Karpas-422 (cell line): Measurements from ENCODE around the gene KRT81. TPM values are rescaled to one million over a fixed set of nuclear protein-coding genes. Genes with fewer than 3 reads are reported as not detected.
"Not testable (repeated sequence)": the region's sequence is repeated elsewhere in the genome, so short reads cannot be mapped to it uniquely, and the experiment has no call there.

Experiments used
- DNase-seq: peaks from one replicate; pipeline ENCODE4 v3.0.0-alpha.2; 2015
- H2AFZ ChIP-seq: fragments of 200-600 bp; sonication (generic); 2 replicates; pipeline ENCODE4 v1.6.1; 2014; ENCODE audit warnings: antibody characterized with exemption, low read length, mixed read lengths
- H3K27ac ChIP-seq: fragments of 200-600 bp; sonication (generic); 2 replicates; pipeline ENCODE4 v1.5.1; 2014; ENCODE audit warnings: mild to moderate bottlenecking, low read length, moderate library complexity
- H3K27me3 ChIP-seq: fragments of 200-600 bp; sonication (generic); 2 replicates; pipeline ENCODE4 v1.6.1; 2014; ENCODE audit warnings: low read length, mixed read lengths
- H3K36me3 ChIP-seq: fragments of 200-600 bp; sonication (generic); 2 replicates; pipeline ENCODE4 v1.6.1; 2014; ENCODE audit warnings: low read length, mixed read lengths; ENCODE audit not compliant: insufficient read depth
- H3K4me1 ChIP-seq: fragments of 200-600 bp; sonication (generic); 2 replicates; pipeline ENCODE4 v1.6.1; 2014; ENCODE audit warnings: mild to moderate bottlenecking, low read length, mixed read lengths
- H3K4me2 ChIP-seq: fragments of 200-600 bp; sonication (generic); 2 replicates; pipeline ENCODE4 v1.6.1; 2014; ENCODE audit warnings: low read length, low read depth, mild to moderate bottlenecking; ENCODE audit not compliant: poor library complexity, severe bottlenecking
- H3K4me3 ChIP-seq: fragments of 200-600 bp; sonication (generic); 2 replicates; pipeline ENCODE4 v1.5.1; 2014; ENCODE audit warnings: mild to moderate bottlenecking, antibody characterized with exemption, low read length, mixed read lengths
- H3K79me2 ChIP-seq: fragments of 200-600 bp; sonication (generic); 2 replicates; pipeline ENCODE4 v1.6.1; 2014; ENCODE audit warnings: mild to moderate bottlenecking, low read length, mixed read lengths
- H3K9ac ChIP-seq: fragments of 200-600 bp; sonication (generic); 2 replicates; pipeline ENCODE4 v1.6.0; 2014; ENCODE audit warnings: low read length
- H3K9me2 ChIP-seq: fragments of 200-600 bp; sonication (generic), shearing (Covaris generic); replicated peaks from 2 replicates; pipeline ENCODE4 v1.6.0; 2014; ENCODE audit warnings: mild to moderate bottlenecking, low read length, moderate library complexity; ENCODE audit not compliant: insufficient read depth
- H3K9me3 ChIP-seq: fragments of 300-700, 200-600 bp; sonication (generic); 2 replicates; pipeline ENCODE4 v1.6.1; 2014; ENCODE audit warnings: low read length, mixed read lengths
- H4K20me1 ChIP-seq: fragments of 200-600 bp; sonication (generic); 2 replicates; pipeline ENCODE4 v1.6.1; 2014; ENCODE audit warnings: mild to moderate bottlenecking, antibody characterized with exemption, low read length, low read depth; ENCODE audit not compliant: insufficient read depth
- total RNA-seq: library from RNA; depleted of rRNA; stranded (reverse); fragments of >200 nt; shearing (Covaris generic); gene quantifications from 2 replicates; pipeline ENCODE4 v1.2.3, GENCODE V29; 2014; ENCODE audit warnings: low replicate concordance

KRT81 gene
- total RNA-seq, 1 experiment from 2014 or later, result not detected

DNA sequence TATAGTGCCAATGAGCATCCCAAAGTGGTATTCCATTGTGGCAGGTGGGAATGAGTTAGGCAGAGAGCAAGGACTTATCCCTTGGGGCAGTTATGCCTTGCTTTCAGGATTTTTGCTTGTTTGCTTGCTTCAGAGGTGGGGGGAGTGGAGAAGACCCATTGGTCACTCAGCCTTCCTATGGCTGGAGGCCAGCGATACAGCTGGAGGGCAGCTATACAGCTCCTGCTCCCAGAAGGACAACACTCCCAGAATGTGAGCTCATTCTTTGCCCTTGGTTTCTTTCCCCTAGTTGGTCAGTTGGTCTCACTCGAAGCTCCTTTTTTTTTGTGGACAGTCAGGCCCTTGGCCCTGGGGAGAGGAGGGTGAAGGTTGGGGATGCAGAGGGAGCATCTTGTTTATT, 15.4 kb upstream of the KRT81 start:
- Histone ChIP-seq H3K4me3 (no peak overlapping the region), H3K4me1 (no peaks in the 10 kb centered on the region), H3K9ac (no peak overlapping the region), H3K27ac (no peak overlapping the region), H4K20me1 (no peaks in the 10 kb centered on the region), H2AFZ (no peak overlapping the region), H3K79me2 (no peaks in the 10 kb centered on the region), H3K27me3 (peaks cover 2% of the 10 kb centered on the region; the same call in 1 of the 2 replicates), H3K9me3 (no peaks in the 10 kb centered on the region), H3K4me2 (no peak overlapping the region), H3K36me3 (no peaks in the 10 kb centered on the region), H3K9me2 (no peaks in the 10 kb centered on the region)
- no peak for DNase-seq

DNA sequence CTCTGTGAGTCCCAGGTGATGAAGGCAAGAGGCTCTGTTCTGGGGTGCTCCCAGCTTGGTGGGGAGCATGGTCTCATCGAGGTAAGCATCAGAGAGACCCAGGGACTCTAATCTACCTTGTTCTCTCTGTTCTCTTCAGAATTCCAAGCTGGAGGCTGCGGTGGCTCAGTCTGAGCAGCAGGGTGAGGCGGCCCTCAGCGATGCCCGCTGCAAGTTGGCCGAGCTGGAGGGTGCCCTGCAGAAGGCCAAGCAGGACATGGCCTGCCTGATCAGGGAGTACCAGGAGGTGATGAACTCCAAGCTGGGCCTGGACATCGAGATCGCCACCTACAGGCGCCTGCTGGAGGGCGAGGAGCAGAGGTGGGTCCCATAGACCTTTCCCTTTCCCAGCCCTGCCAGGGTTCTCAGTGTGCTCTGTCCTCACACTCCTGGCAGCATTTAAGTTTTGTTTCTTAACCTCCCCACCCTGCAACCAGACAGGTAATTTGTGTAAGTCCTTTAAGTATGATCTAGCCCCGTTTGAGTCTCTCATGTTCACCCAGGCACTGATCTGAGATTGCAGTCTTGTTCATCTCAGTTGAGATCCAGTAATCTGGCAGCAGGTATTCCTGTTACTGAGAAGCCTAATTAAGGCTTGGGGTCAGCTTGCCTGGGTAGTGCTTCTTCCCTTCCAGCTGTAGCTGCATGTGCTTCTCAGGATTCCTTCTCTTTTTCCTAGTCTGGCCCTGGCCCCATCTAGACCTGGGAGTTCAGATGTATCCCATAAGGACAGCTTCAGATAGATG, 14.8 kb upstream of the KRT81 start:
- Histone ChIP-seq H3K79me2 (no peaks in the 10 kb centered on the region), H3K9me2 (no peaks in the 10 kb centered on the region), H3K4me2 (no peak overlapping the region), H3K9ac (no peak overlapping the region), H3K9me3 (no peaks in the 10 kb centered on the region), H4K20me1 (no peaks in the 10 kb centered on the region), H3K27me3 (no peaks in the 10 kb centered on the region), H2AFZ (no peak overlapping the region), H3K4me1 (no peaks in the 10 kb centered on the region), H3K27ac (no peak overlapping the region), H3K4me3 (no peak overlapping the region), H3K36me3 (no peaks in the 10 kb centered on the region)
- DNase-seq, result no peak

DNA sequence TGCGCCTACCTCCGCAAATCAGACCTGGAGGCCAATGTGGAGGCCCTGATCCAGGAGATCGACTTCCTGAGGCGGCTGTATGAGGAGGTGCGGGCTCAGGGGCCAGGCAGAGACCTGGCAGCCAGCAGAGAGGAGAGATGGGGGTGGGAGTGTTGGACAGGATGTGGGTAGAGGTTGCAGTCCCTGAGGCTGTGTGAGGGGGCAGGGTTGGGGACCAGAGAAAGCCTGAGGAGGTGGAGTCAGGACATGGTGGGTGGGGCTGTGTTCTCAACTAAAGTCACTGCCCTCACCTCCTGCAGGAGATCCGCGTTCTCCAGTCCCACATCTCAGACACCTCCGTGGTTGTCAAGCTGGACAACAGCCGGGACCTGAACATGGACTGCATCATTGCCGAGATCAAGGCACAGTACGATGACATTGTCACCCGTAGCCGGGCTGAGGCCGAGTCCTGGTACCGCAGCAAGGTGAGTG, 13.6 kb upstream of the KRT81 start:
- not testable (repeated sequence) for H3K27me3 ChIP-seq, H4K20me1 ChIP-seq, DNase-seq, H3K9ac ChIP-seq, H3K27ac ChIP-seq, H3K79me2 ChIP-seq, H3K9me2 ChIP-seq, H2AFZ ChIP-seq, H3K36me3 ChIP-seq, H3K4me2 ChIP-seq, H3K9me3 ChIP-seq, H3K4me1 ChIP-seq, H3K4me3 ChIP-seq

DNA sequence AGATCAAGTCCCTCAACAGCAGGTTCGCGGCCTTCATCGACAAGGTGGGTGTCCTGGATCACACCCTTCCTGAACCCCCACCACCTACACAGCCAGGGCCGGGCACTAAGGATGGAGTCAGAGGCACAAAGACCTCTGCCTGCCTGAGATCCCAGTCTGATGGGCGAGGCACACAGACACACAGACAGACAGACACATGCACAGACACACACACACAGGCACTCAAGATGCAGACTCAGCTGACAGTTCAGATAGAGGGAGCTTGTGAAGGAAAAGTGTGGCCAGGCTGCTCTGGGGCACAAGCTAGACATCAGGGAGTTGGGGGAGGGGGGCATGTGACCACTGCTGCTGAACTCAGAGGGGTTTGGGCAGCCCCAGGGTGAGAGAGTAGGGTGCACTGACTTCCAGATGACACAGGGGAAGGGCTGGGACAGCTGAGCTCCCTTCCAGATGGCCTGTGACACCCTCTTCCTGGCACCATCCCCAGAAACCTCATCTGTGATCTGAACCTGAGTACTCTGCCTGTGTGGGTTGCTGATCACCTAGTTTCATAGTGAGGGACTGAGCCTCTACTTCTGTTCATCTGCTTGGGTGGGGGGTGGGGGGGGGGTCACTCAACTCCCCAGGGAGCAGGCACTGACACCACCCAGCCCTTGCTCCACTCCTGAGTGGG, 11.0 kb upstream of the KRT81 start:
- H3K4me3 ChIP-seq, H3K4me1 ChIP-seq, H3K4me2 ChIP-seq, H3K9ac ChIP-seq, H2AFZ ChIP-seq, DNase-seq, H3K9me3 ChIP-seq, H3K36me3 ChIP-seq, H4K20me1 ChIP-seq, H3K9me2 ChIP-seq, H3K79me2 ChIP-seq, H3K27ac ChIP-seq, H3K27me3 ChIP-seq: not testable (repeated sequence)

DNA sequence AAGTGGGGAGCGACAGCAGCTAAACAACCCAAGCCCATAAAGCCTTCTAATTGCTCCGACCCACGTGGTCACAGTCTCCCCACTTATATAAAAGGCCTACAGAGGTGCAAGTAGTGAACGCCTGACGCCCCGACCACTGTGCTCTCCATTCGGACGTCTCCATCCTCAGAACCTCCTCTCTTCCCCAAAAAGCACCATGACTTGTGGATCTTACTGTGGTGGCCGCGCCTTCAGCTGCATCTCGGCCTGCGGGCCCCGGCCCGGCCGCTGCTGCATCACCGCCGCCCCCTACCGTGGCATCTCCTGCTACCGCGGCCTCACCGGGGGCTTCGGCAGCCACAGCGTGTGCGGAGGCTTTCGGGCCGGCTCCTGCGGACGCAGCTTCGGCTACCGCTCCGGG, 10.4 kb upstream of the KRT81 start:
- not testable (repeated sequence) for H3K27ac ChIP-seq, H3K27me3 ChIP-seq, H3K9me3 ChIP-seq, H3K4me1 ChIP-seq, DNase-seq, H4K20me1 ChIP-seq, H3K79me2 ChIP-seq, H3K4me3 ChIP-seq, H3K9me2 ChIP-seq, H3K36me3 ChIP-seq, H3K9ac ChIP-seq, H2AFZ ChIP-seq, H3K4me2 ChIP-seq

DNA sequence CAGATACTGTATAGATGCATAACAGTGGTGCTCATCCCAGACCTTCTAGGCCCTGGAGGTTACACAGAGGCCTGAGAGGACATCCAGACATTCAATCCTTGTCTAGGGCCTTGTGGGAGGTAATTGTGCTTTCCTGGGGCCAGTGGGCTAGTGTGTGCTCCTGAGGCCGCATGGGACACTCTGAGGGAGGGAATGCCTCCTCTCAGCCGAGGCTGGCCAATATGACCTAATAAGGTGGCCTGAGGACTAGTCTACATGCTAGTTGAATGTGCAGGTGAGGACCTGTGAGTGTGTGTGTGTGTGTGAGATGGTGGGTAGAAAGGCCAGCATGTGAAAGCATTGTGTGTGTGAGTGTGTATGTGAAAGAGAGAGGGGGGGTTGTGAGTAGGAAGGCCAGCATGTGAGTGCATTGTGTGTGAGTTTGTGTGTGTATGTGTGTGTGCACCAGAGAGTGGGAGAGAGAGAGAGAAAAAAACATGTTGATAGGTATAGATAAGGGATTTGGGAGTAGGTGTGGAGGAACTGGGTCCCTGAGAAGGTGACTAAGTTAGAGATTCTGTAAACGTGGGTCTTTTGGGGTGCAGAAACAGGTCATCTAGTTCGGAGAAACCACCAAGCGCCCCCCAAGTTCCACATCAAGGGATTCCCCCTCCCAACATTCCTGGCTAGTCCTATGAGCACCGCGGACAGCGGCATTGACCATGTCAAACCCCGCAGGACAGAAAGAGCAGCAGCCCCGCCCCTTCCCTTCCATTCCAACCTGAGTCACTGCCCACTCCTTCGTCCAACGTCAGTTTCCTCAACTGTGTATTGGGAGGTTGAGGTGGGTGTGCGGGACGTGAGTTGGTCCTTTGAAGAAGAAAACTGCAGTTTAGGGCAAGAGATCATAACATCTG, 9.7 kb upstream of the KRT81 start:
- Histone ChIP-seq H3K4me1 (no peaks in the 10 kb centered on the region), H3K4me2 (no peak overlapping the region), H3K79me2 (no peaks in the 10 kb centered on the region), H3K4me3 (no peak overlapping the region), H3K9ac (no peak overlapping the region), H4K20me1 (no peaks in the 10 kb centered on the region), H3K9me2 (no peaks in the 10 kb centered on the region), H3K27me3 (no peaks in the 10 kb centered on the region), H3K36me3 (no peaks in the 10 kb centered on the region), H3K27ac (no peak overlapping the region), H3K9me3 (no peaks in the 10 kb centered on the region), H2AFZ (no peak overlapping the region)
- no peak for DNase-seq

DNA sequence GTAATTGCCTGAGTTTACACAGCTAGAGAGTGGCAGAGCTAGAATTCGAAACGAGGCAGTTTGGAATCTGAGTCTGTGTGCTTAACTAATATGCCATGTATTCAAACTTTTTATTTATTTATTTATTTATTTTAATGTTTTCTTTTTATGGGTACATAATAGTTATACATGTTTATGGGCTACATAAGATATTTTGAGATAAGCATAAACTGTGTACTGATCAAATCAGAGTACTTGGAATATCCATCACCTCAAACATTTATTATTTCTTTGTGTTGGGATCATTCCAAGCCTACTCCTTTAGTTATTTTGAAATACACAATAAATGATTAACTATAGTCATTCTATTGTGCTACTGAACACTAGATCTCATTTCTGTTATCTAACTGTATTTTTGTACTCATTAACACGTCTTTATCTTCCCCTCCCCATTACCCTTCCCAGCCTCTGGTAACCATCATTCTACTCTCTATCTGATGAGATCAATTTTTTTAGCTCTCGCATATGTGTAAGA, 7.4 kb upstream of the KRT81 start:
- no peaks in the 10 kb centered on the region for H3K4me1 ChIP-seq
- no peak overlapping the region for H3K4me3 ChIP-seq
- H3K27ac ChIP-seq, result no peak overlapping the region
- no peak overlapping the region for H3K9ac ChIP-seq
- no peaks in the 10 kb centered on the region for H3K79me2 ChIP-seq
- no peak overlapping the region for H2AFZ ChIP-seq
- H4K20me1 ChIP-seq, result no peaks in the 10 kb centered on the region
- no peaks in the 10 kb centered on the region for H3K9me3 ChIP-seq
- DNase-seq, result no peak
- no peaks in the 10 kb centered on the region for H3K9me2 ChIP-seq
- no peak overlapping the region for H3K4me2 ChIP-seq
- H3K36me3 ChIP-seq, result no peaks in the 10 kb centered on the region
- H3K27me3 ChIP-seq, result no peaks in the 10 kb centered on the region
